ENCODE results near the gene PTH2. TPM values are rescaled to one million over a fixed set of nuclear protein-coding genes. Genes with fewer than 3 reads are reported as not detected.

The PTH2 gene
- total RNA-seq, 1 experiment from 2014 or later, result 0.96 TPM

GRCh38 chr19:49422407-49423070 is 702 bp downstream of the PTH2 start:
- no peak overlapping the region for H3T11ph ChIP-seq (ENCODE audit: low read length)
- no peak overlapping the region for H3K23ac ChIP-seq (ENCODE audit: insufficient read length, low read depth, low read length)
- peak; percentile 83 for TF ChIP-seq CTCF (conservative IDR thresholded peaks at IDR 0.05)
- peaks cover 61 to 75% of the 10 kb centered on the region in 2 experiments for H3K4me1 Mint-ChIP-seq
- H2BK5ac ChIP-seq (ENCODE audit: insufficient read length, low read length), result no peak overlapping the region
- H3K23me2 ChIP-seq (ENCODE audit: insufficient read length, low read depth, low read length, poor library complexity, severe bottlenecking), result peaks cover 12% of the 10 kb centered on the region
- no peak overlapping the region for H2BK20ac ChIP-seq (ENCODE audit: low read depth, low read length, poor library complexity, severe bottlenecking)
- H2AFZ ChIP-seq (ENCODE audit: low read length), result no peak overlapping the region
- H2AK5ac ChIP-seq (ENCODE audit: insufficient read length, low read length), result no peak overlapping the region
- H3K27ac ChIP-seq (ENCODE audit: insufficient read length, low read depth, low read length), result no peak overlapping the region
- no peaks in the 10 kb centered on the region for H4K20me1 ChIP-seq (ENCODE audit: control insufficient read depth, insufficient read depth, insufficient read length)
- H3K27me3 ChIP-seq (ENCODE audit: insufficient read depth, low read length), result peaks cover 32% of the 10 kb centered on the region; the same call in 1 of the 2 replicates
- no peak overlapping the region for H3K4ac ChIP-seq (ENCODE audit: low read depth, low read length)
- no peaks in the 10 kb centered on the region for H3K9me3 ChIP-seq (ENCODE audit: control insufficient read depth, low read depth, low read length)
- no peak overlapping the region for H2BK15ac ChIP-seq (ENCODE audit: low read depth, low read length)
- no peaks in the 10 kb centered on the region for H3K79me1 ChIP-seq (ENCODE audit: insufficient read depth, low read depth, low read length, poor library complexity, severe bottlenecking)
- WGBS (ENCODE audit: extremely low coverage, insufficient read length, low lambda C conversion rate), result no CpG with 5 or more reads among the region's 58 CpGs
- H3K4me3 Mint-ChIP-seq, result peak overlapping the region; percentile 48 to 75
- peak overlapping the region; percentile 84 for H3K4me2 ChIP-seq (ENCODE audit: insufficient read depth, insufficient read length, low read length)
- DNase-seq, result peak; percentile 88
- no peak overlapping the region for H2BK120ac ChIP-seq (ENCODE audit: low read depth, low read length, poor library complexity, severe bottlenecking)
- peaks cover 2% of the 10 kb centered on the region for H3K4me1 ChIP-seq (ENCODE audit: insufficient read depth, low read length)
- H3K9me3 Mint-ChIP-seq, result peaks cover 0 to 9% of the 10 kb centered on the region in 2 experiments; a peak in 2 of 5 replicates
- no peak overlapping the region for H4K5ac ChIP-seq (ENCODE audit: insufficient read length, low read depth, low read length)
- no peak overlapping the region for H4K8ac ChIP-seq (replicated peaks; ENCODE audit: insufficient read length, low read depth, low read length)
- no peak overlapping the region for H3K14ac ChIP-seq (ENCODE audit: insufficient read depth, low read length)
- no peak overlapping the region for H2BK12ac ChIP-seq (ENCODE audit: insufficient read length, low read depth, low read length)
- H4K91ac ChIP-seq (ENCODE audit: insufficient read length, low read depth, low read length), result no peak overlapping the region
- no peak overlapping the region for H3K27ac Mint-ChIP-seq
- no peaks in the 10 kb centered on the region; a peak in 2 of 7 replicates for H3K36me3 Mint-ChIP-seq (ENCODE audit: insufficient read depth in 1 of 3, low read depth in 3 of 3)
- no peaks in the 10 kb centered on the region for H3K79me2 ChIP-seq (ENCODE audit: insufficient read depth, low read length)
- H3K27me3 Mint-ChIP-seq (ENCODE audit: low read depth), result peaks cover 76% of the 10 kb centered on the region
- no peak overlapping the region for H3K9ac ChIP-seq (ENCODE audit: extremely low read depth, insufficient read length, low read length)
- H3K56ac ChIP-seq (ENCODE audit: insufficient read length, low read depth, low read length), result no peak overlapping the region
- H3K18ac ChIP-seq (ENCODE audit: insufficient read length, low read depth, low read length), result peak overlapping the region; percentile 27
